ENCODE measurements around the gene DLEC1. TPM values are rescaled to one million over a fixed set of nuclear protein-coding genes. Genes with fewer than 3 reads are reported as not detected.
"Not testable (repeated sequence)": the region's sequence is repeated elsewhere in the genome, so short reads cannot be mapped to it uniquely, and the experiment has no call there.

The DLEC1 gene
- total and polyA plus RNA-seq, 8 donors: 0.14 to 0.75 (median 0.51) TPM

DNA sequence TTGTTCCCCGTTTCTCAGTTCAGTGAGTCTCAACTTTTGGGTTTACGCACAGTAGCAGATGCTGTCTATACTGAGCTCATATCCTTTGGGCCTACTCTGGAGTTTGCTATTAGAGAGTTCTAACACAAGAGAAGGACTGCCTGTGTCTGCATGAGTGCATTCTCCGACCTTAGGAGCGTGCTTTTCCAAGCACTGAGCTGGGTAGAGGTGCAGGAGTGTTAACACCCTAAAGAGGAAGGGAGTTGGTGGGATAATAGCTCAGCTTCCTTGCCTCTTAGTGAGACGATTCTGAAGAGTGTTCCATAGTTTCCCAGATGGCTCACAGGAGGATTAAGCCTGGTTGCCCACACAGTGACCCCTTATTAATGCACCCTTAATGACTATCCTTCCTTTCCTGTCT lies 119.5 kb downstream of the DLEC1 start:
- TF ChIP-seq, protein P1, sequence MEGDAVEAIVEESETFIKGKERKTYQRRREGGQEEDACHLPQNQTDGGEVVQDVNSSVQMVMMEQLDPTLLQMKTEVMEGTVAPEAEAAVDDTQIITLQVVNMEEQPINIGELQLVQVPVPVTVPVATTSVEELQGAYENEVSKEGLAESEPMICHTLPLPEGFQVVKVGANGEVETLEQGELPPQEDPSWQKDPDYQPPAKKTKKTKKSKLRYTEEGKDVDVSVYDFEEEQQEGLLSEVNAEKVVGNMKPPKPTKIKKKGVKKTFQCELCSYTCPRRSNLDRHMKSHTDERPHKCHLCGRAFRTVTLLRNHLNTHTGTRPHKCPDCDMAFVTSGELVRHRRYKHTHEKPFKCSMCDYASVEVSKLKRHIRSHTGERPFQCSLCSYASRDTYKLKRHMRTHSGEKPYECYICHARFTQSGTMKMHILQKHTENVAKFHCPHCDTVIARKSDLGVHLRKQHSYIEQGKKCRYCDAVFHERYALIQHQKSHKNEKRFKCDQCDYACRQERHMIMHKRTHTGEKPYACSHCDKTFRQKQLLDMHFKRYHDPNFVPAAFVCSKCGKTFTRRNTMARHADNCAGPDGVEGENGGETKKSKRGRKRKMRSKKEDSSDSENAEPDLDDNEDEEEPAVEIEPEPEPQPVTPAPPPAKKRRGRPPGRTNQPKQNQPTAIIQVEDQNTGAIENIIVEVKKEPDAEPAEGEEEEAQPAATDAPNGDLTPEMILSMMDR (IDR thresholded peaks at IDR 0.05): no peak
- intact Hi-C loops (cut with DNase I): no loop called here
- ATAC-seq (no peak), DNase-seq (no peak), FAIRE-seq (no peak)
- H3K4me1 ChIP-seq: no peaks in the 10 kb centered on the region
- H3K36me3 ChIP-seq: no peaks in the 10 kb centered on the region
- WGBS, 2 donors: 69 to 78% methylated on average over 5 of the region's 5 CpGs
- H3K9me3 ChIP-seq: no peaks in the 10 kb centered on the region
- no peak overlapping the region for H3K27ac ChIP-seq
- H3K4me3 ChIP-seq: no peak overlapping the region
- no peaks in the 10 kb centered on the region for H3K27me3 ChIP-seq

DNA sequence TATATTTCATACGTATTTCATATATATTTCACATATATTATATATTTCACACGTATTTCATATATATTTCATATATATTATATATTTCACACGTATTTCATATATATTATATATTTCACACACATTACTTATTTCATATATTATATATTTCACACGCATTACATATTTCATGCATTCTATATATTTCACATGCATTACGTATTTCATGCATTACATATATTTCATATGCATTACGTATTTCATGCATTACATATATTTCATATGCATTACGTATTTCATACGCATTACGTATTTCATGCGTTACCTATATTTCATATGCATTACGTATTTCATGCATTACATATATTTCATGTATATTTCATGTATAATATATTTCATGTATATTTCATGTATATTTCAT lies 121.7 kb downstream of the DLEC1 start:
- intact Hi-C loops (cut with DNase I); H3K36me3 ChIP-seq; DNase-seq; FAIRE-seq; ATAC-seq; H3K27me3 ChIP-seq; H3K9me3 ChIP-seq; H3K4me3 ChIP-seq; H3K4me1 ChIP-seq; H3K27ac ChIP-seq: not testable (repeated sequence)
- WGBS, 2 donors: 85 to 94% methylated on average over 11 of the region's 11 CpGs

DNA sequence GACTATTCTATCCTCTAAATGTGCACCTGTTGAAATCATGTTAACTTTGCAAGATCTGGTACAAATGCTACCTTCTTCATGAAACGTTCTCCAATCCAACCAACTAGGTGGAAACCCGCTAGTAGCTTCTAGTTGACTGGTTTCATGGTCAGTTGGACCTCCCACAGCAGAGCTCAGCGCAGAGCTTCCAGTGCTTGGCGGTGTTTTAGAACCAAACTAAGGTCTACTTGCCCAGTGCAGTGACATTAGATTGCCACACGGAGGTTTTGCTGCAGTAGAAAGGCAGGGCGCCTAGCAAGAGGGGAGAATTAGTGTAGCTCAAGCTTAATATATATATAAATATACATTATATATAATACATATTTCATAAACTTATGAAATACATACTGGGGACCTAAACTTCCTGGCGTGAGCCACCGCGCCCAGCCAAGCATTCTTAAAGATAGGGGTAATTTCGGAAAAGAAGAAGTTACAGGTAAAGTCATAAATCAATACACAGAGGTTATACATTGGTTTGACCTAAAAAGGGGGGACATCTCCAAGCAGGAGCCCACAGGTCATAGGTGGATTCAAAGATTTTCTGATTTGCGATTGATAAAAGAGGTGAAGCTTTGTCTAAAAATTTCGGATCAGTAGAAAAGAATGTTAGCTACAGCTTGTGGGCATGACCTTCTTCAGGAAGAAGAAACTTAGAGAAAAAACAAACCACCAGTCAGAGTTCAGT lies 124.3 kb downstream of the DLEC1 start:
- WGBS, 2 donors: 89 to 92% methylated on average over 12 of the region's 12 CpGs
- no peaks in the 10 kb centered on the region for H3K36me3 ChIP-seq
- peak overlapping the region in 1 of 4 donors; percentile 98 for H3K27ac ChIP-seq
- no peak for FAIRE-seq
- TF ChIP-seq, protein P1 (IDR thresholded peaks at IDR 0.05): no peak
- no peak overlapping the region for H3K4me3 ChIP-seq
- peaks cover 0 to 13% (median 10%) of the 10 kb centered on the region in 3 donors for H3K4me1 ChIP-seq
- no peaks in the 10 kb centered on the region for H3K27me3 ChIP-seq
- no peaks in the 10 kb centered on the region for H3K9me3 ChIP-seq
- intact Hi-C loops (cut with DNase I): no loop called here
- DNase-seq: no peak
- ATAC-seq: no peak

DNA sequence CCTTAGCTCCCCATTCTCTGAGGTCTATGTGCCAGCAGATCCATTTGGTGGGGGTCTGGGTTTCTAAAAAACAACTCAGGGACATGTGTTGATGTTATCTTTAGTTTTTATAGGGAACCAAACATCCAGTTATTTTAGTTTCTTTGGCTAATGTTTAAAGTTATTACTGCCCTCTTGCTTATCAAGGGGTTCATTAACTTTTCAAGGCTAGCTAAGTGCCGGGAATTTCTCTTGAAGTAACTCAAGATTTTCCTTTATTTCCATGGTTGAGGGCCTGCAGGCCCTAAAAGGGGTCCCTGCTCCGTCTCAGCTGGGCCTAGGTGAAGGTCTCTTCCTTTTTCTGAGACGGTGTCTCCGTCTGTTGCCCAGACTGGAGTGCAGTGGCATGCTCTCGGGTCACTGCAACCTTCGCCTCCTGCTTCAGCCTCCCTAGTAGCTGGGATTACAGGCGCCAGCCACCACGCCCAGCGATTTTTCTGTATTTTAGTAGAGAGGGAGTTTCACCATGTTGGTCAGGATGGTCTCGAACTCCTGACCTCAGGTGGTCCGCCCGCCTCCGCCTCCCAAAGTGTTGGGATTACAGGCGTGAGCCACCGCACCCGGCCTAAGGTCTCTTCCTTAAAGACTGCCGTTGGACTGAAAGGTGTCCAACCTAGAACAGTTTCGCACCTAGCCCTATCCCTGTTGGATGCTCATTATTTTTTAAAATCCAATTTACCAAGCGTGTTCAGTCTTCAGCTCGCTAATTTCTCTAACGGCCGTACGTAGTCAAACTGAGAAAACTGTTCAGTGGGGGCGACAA lies 125.0 kb downstream of the DLEC1 start:
- WGBS, 2 donors: 60 to 63% methylated on average over 24 of the region's 24 CpGs
- no peak for ATAC-seq
- TF ChIP-seq, protein P1 (IDR thresholded peaks at IDR 0.05): no peak

DNA sequence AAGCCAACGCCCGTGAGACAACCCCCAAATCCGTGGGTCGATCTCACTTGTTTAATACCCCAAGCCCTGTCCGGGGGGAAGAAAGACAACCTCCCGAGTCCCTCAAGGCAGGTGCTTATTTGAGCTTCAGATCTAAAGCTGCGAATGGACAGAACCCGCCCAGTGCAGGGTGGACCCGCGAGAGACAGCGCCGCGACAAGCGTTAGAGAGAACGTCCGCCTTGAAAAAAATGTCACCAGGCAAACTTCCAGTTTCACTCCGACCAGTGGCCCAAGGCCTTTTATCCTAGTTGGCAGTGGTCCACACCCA lies 125.6 kb downstream of the DLEC1 start:
- intact Hi-C loops (cut with DNase I): no loop called here
- peak overlapping the region; percentile 87 to 98 (median 92) for H3K4me3 ChIP-seq
- peak overlapping the region; percentile 91 to 98 (median 96) for H3K27ac ChIP-seq
- H3K9me3 ChIP-seq: no peaks in the 10 kb centered on the region
- FAIRE-seq (no peak), ATAC-seq (no peak), DNase-seq (no peak)
- H3K4me1 ChIP-seq: peaks cover 0 to 13% (median 10%) of the 10 kb centered on the region in 3 donors
- WGBS, 2 donors: 1 to 2% methylated on average over 17 of the region's 17 CpGs
- TF ChIP-seq, protein P1 (IDR thresholded peaks at IDR 0.05): no peak
- H3K36me3 ChIP-seq: no peaks in the 10 kb centered on the region
- H3K27me3 ChIP-seq: no peaks in the 10 kb centered on the region

More for the DNA sequence above, 125.0 kb downstream of the DLEC1 start:
- intact Hi-C loops (cut with DNase I): no loop called here
- no peak for FAIRE-seq
- Histone ChIP-seq H3K4me1 (peaks cover 0 to 13% (median 10%) of the 10 kb centered on the region in 3 donors), H3K36me3 (no peaks in the 10 kb centered on the region), H3K4me3 (peak overlapping the region in 3 of 4 donors; percentile 88 to 98 (median 95)), H3K27me3 (no peaks in the 10 kb centered on the region), H3K27ac (peak overlapping the region; percentile 91 to 98 (median 96)), H3K9me3 (no peaks in the 10 kb centered on the region)
- peak in 3 of 6 donors; percentile 28 to 56 (median 32) for DNase-seq

Measured in pancreas (tissue), 10 donors.